ENCODE measurements around the gene MUC4.

MUC4 gene, protein sequence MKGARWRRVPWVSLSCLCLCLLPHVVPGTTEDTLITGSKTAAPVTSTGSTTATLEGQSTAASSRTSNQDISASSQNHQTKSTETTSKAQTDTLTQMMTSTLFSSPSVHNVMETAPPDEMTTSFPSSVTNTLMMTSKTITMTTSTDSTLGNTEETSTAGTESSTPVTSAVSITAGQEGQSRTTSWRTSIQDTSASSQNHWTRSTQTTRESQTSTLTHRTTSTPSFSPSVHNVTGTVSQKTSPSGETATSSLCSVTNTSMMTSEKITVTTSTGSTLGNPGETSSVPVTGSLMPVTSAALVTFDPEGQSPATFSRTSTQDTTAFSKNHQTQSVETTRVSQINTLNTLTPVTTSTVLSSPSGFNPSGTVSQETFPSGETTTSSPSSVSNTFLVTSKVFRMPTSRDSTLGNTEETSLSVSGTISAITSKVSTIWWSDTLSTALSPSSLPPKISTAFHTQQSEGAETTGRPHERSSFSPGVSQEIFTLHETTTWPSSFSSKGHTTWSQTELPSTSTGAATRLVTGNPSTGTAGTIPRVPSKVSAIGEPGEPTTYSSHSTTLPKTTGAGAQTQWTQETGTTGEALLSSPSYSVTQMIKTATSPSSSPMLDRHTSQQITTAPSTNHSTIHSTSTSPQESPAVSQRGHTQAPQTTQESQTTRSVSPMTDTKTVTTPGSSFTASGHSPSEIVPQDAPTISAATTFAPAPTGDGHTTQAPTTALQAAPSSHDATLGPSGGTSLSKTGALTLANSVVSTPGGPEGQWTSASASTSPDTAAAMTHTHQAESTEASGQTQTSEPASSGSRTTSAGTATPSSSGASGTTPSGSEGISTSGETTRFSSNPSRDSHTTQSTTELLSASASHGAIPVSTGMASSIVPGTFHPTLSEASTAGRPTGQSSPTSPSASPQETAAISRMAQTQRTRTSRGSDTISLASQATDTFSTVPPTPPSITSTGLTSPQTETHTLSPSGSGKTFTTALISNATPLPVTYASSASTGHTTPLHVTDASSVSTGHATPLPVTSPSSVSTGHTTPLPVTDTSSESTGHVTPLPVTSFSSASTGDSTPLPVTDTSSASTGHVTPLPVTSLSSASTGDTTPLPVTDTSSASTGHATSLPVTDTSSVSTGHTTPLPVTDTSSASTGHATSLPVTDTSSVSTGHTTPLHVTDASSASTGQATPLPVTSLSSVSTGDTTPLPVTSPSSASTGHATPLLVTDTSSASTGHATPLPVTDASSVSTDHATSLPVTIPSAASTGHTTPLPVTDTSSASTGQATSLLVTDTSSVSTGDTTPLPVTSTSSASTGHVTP (N-terminal part only)

DNA sequence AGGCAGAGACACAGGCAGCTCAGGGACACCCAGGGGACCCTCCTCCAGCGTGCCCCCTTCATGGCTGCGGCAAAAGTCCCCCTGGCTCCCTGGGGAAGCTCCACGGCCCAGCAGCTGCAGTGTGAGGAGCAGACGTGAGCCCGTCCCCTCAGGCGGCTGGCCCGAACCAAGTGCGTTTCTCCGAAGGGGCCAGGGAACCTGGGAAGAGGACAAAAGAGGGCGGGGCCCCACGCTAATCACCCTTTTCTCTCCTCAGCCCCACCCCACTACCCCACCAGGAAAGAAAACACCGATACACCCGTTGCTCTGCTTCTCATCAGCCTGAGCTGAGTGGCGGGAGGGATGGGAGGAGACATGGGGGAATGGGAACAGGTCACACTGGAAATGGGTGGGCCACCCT is at the start of gene MUC4:
Gene MUC4 (minus strand): TSS at position 174 of the 400 bp plus-strand sequence. CDS start 112 bp downstream, at position 62.
- DNase-seq, result no peak

DNA sequence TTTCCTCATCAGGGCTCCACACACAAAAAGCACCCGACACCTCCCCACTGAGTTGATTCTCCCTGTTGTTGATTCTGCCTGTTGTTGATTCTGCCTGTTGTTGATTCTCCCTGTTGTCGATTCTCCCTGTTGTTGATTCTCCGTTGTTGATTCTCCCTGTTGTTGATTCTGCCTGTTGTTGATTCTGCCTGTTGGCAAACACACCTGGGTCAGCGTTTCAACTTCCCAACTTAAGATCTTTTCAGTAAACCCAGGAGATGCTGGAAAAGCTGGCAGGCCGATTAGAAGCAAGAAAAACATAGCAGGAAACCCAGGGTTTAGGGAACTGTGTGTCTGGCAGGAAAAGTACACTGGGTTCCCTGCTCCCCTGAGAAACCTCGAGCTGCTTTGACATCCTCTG is 48.7 kb upstream of the MUC4 start:
- DNase-seq, result no peak

DNA sequence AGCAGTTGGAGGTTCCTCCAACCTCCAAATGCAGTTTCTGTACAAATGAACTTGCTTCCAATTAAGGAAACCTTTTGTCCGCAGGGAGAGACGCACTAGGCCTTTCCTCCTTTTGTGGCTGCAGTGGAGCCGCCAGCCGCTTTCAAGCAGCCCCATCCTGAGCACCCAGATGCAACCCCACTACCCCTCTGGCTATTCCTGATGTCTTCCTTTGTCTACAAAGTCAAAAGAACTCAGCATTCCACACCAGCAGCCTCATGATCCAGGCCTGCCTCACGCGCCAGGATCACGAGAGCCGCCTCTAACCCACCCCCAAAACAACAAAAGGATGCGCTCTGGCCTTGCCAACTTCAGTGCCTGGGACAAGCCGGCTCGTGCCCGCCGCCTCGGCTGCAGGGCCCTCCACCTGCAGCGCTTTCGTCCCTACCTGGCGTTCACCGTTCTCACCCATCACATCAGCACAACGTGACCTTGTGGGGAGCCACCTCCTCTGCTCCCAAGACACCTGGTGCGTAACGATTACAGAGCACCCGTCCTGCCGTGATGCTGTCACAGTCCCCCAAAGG is 48.2 kb upstream of the MUC4 start:
- DNase-seq, result no peak

DNA sequence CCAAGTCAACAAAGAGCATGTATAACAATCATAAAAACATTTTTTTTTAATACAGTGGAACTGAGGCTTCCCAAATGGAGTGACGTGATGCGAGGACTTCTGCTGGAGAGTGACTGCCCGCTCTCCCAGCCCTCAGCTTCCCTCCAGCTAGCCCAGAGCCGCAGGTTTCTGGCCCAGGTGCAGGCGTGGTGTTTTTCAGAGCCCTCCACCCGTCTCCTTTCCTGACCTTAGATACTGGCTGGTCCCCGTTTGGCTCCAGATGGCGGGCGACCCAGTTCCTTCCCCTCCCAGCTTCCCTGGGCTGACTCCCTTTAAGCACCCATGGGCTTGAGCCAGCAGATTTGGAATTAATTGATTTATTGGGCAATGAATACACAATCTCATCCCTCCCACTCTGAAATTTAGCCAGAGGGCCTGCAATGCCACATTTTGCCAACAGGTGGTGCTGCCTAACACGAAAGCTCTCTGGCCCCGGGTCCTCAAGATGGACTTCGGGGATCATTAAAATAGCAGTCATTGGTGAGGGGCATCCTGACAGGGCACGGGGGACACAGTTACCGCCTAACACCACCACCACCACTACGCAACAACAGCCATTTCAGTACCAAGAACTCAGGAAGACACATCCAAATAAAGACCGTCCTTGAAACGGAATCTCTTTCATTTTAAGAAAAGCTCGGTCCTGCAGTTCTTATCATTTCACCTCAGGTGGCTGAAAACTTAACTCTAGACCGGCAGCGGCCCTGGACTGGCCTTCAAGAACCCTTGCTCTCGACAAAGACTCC is 47.5 kb upstream of the MUC4 start:
- peak; percentile 94 for DNase-seq

DNA sequence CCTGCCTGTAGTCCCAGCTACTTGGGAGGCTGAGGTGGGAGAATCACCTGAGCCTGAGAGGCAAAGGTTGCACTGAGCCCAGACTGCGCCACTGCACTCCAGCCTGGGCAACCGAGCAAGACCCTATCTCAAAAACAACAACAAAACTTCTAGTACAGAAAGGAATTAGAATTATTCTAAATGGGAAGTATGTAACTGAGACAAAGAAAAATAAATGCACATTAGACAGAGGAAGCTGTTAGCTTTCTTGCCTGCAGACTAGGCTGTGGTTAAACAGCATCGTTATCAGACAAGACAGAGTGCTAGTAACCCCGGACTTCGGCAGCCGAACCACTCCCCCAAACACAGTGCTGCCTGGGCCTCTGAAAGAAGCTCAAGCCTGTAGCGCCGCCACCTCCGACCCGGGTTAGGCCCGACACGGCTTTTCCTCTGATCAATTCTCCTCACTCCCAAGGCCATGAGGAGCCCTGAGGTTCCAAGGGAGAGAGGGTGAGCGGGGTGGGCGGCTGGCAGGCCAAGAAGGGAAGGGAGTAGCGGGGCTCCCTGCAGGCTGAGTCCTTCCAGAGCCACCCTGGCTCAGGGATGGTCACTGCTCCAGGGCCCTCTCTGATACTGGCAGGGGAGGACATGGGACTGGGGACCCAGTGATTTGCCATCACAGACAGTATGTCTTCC is 44.8 kb upstream of the MUC4 start:
- no peak for DNase-seq

DNA sequence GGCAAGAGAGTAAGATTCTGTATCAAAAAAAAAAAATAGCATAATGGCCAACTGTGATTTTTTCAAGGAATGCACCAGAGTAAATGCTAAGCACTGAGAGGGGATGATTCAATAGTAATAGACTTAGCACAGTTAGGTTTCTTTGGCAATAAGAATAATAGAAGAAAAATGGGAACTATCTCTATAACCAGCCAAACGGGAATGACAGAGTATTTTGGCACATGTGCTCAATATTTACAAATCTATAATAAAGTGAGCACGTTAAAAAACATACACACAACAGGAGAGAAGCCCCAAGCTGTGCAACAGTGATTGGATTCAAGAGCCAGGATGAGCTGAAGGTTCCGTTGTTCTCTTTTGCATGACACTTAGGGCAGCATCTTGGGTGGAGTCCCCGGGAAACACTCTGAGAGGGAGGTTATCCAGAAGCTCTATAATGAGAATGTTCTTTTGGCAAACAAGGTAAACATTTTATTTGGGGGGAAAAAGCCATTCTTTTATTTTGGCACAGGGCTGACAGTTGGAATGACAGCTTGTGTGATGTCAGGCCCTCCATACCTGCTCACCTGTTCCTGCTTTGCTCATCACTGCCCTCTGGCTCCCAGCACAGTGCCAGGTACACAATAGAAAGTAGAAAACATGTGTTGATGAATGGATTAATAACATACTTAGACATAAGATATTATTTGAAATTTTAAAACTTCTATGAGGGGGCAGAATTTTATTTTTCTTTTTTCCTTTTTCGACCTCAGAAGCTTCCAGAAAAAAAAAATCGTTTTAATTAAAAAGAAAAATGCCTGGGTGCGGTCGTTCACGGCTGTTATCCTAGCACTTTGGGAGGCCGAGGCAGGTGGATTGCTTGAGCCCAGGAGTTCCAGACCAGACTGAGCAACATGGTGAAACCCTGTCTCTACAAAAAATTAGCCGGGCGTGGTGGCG is 44.0 kb upstream of the MUC4 start:
- no peak for DNase-seq

DNA sequence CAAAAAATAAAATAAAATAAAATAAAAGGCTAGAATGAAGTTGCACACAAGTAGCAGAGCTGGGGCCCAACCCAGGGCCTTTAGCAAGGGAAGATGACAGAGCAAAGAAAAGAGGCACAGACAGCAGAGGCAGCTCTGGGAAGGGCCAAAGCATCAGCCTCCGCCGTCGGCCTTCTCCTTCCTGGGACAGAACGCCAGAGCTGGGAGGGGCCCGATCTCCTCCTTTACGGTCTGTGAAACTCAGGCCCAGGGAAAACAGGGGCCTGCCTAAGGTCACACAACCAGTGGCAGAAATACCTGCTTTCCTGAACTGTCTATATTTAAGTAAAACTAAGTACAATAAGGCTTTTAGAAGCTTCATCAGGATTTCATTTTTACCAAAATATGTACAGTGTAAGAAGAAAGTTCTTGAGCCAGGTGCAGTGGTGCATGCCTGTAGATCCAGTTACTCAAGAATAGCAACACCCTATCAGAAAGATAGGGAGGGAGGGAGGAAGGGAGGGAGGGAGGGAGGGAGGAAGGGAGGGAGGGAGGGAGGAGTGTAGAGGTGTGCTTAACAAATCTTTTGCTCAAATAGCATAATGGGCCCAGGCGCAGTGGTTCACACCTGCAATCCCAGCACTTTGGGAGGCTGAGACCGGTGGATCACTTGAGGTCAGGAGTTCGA is 43.0 kb upstream of the MUC4 start:
- no peak for DNase-seq

DNA sequence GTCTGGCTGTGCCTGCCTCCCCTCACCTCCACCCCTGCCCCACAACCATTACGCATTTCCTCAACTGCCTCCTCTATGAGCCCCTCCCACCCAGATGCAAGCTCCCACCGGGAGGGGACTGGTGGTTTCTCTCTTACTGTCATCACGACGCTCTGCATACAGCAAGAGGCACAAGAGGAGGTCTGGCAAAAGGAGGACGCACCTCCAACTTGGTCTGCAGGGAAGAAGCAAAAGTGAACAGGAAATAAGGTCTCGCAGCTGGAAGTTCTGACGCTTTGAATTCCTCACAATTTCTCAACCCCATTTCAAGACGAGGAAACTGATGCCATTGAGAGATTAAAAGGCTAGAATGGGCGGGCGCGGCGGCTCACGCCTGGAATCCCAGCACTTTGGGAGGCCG is 42.3 kb upstream of the MUC4 start:
- no peak for DNase-seq

DNA sequence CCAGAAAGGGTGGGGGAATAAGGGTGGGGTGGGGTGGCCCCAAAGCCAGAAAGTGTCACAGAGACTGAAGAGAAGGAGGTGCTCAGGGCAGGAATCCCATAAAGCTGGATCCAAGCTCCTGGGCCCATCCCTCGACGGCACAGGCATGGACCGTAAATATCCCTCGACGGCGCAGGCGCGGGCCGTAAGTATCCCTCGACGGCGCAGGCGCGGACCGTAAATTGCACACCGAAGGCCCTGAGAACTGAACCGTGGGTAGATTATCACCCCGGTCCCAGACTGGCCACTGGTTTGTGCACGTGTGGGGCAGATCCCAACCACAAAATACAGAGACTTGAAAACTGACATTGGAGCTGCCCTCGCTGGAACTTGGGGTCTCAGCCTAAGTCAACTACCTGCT is 41.3 kb upstream of the MUC4 start:
- DNase-seq, result no peak

DNA sequence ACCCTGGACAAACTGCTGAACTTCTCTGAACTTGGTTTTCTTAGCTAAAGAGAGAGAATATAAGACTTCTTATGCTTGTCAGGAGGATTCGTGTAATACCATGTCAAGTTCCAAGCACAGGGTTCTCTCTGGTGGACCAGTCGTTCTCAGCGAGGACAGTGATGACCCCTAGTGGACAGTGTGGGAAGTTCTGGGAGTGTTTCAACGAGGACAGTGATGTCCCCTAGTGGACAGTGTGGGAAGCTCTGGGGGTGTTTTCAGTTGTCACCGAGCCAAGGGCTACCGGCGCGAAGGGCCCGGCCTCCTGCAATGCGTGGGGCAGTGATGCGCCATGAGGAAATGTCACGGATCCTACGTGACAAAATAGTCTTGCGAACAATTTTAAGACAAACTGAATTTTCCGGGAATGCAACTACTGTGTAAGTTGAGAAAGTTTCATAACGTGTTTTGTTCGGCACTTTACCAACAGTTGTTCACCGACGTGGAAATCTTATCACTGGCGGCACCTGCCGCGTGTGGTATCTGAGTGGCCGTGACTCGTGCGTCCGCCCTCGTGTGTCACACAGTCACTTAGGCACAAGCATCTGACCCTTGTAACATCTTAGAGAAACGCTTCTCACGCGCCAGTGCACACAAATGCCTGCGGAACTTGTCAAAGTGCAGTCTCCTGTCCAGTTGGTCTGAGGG is 39.3 kb upstream of the MUC4 start:
- DNase-seq, result peak; percentile 93

DNA sequence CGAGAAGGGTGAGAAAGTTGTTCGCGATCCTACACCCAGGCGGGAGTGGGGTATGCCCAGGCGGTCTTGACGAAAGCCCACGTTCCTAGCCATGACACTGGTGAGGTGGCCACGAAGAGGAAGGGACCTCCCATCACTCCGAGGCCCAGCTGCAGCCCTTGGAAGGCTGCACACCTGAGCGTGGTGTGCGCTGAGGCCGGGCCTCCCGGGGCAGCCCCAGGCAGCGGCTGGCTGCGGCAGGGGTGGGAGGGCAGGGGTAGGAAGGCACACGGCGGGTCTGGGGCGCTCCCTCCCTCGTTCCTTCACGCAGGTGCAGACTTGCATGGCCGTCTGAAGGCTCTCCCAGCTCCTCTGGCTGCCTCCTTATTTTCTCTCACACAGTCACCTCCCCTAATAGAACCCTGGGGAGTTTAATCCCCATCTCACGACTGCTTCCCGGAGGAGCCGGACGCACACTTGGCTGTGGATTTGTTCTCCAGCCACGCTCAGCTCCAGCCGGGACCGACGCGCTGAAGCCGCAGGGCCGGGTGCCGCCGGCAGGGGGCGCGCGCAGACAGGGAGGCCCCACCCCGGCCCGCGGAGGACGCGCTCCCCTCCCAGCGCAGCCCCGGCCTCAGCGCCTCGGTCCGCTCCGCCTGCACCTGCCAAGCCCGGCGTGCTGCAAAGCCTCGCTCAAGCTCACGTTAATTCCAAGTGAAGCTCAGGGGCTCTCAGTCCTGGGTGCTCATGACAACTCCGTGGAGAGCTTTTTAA is 37.8 kb upstream of the MUC4 start:
- DNase-seq, result no peak

DNA sequence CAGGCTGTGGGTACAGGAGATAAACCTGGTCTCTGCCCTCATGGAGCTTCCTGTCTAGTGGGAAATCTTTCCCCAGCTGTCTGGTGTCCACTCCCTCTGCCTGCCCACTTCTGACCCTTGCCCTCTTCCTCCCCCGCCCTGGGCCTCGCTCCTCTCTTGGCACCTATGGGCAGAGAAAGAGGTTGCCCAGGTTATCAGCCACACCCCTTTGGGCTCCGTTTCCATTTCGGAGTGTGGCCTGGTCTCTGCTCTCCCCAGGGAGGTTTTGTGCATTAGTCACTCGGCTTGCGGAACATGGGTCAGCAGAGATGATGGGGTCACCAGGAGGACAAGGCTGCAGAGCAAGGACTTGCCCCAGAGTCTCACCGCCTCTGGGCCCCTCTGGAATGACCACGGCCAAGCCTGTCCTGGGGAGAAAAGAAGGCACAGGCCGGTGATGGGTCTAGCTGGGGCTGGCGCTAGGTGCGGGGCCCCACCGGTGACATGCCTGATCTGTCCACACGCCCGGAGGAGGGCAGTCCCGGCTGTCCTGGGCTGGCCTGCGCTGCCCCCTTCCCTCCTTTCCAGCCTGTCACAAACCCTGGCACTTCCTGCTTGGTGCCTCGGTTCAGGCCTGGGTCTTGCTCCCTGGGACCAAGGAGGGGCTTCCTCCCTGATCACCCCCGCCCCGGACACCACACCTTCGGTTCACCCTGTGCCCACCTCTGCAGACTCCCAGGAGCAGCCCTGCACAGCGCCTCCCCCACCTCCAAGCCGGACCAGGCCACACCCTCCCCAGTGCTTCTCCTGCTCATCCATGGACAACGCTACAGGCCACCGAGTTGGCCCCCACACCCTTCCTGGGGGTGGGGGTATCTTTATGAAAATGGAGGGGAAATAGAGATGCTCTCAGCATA is 35.6 kb upstream of the MUC4 start:
- DNase-seq, result no peak

DNA sequence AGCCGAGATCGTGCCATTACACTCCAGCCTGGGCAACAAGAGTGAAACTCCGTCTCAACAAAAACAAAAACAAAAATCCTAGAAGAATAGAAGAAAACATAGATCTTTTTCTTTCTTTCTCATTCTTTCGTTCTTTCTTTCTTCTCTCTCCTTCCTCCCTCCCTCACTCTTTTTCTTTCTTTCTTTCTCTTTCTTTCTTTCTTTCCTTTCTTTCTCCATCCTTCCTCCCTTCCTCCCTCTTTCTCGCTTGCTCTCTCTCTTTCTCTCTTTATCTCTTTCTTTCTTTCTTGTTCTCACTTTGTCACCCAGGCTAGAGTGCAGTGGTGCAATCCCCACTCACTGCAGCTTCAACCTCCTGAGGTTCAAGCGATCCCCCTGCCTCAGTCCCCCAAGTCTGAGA is 33.8 kb upstream of the MUC4 start:
- no peak for DNase-seq

DNA sequence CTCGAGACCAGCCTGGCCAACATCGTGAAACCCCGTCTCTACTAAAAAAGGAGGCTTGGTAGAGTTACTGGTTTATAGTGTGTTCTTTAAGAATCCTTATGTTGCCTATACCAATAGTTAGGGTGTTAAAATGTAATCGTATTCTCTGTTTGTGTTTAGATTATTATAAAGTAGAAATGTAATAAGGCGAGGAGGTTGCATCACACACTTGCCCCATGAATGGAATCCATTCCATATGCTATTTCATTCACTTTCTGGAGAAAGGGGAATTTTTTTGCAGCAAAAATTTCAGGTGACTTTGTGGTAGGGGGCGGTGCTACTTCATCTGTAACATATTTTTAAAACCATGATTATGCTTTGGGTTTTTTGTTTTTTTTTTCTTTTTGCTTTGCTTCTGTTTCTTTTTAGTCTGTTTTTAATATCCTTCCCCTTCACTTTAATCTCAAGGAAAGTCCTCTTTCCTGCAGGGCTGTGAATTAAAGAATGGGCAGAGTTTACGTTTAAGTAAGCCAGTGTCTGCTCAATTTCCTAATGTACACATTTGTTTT is 33.0 kb upstream of the MUC4 start:
- DNase-seq, result no peak

DNA sequence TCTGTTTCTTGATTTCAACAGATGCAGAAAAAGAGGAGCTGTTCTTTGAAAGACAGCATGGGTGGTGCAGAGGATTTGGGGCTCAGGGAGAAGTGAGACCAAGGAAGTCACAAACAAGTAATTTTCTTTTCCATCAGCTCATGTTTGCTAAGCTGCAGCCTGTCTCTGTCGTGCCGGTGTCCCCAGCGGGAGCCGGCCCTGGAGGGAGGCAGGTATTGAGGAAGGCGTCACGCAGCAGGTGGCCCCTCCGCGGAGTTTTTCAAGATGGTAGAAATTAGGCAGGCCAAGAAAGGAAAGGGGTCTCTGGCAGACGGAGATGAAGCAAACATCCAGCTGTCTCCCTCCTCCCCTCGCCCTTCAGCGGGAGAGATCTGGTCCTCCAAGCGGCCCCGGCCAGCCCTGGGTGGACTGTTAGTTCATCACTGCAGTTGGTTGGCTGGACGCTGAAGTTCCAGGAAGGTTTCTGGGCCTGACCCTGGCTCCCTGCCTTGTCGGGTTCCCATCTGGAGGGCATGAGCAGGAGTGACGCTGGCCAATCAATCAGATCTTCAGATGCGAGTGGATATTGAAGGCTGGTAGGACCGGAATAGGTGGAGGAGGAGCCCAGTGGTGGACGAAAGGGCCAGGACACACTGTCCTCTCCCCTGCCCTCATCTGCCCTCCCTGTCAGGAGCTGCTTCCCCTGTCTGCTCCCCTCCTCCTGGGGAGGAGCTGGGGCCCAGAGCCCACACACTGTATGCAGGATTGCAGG is 27.7 kb upstream of the MUC4 start:
- DNase-seq, result no peak

DNA sequence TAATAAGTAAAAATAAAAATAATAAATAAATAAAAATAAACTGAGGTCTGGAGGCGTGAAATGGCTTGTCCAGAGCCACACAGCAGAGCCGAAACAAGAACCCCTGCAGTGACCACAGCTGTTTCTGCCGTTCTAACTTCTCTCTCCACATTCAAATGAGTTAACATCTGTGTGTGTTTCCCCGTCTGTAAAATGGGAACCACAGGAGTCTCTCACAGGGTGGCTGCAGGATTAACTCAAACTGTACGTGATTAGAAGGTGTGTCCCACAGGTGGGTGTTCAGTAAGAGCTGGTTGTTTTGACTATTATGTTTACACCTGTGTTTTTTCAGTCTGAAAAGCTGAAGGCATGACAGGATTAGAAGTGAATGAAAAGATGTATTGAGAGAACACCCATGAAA is 27.0 kb upstream of the MUC4 start:
- no peak for DNase-seq

All from stimulated activated CD8-positive, alpha-beta memory T cell treated with anti-CD3 and anti-CD28 coated beads, Interleukin-4, amount 100 ng/mL, for 48 hours (primary cell).